K562 (cell line): ENCODE data around the gene CDPF1.

ENCODE experiments used
- ATF2 ChIP-seq: sonication (generic); formaldehyde crosslinking; IDR thresholded peaks from 2 replicates; pipeline ENCODE4 v1.8.1; 2022; ENCODE audit warnings: missing genetic modification reagents
- BRD9 ChIP-seq: fragments of 450-650 bp; IDR thresholded peaks from 2 replicates; pipeline ENCODE4 v1.6.1; 2018; ENCODE audit warnings: low read depth; ENCODE audit not compliant: partially characterized antibody
- CBX2 ChIP-seq: fragments of 200-600 bp; sonication (generic); IDR thresholded peaks from one replicate; pipeline ENCODE4 v1.6.1; 2012; ENCODE audit warnings: mild to moderate bottlenecking, low read length, inconsistent platforms; ENCODE audit not compliant: insufficient read depth, poor library complexity, severe bottlenecking
- CREB1 ChIP-seq, 2 experiments: sonication (generic) in 1 of 2; formaldehyde crosslinking in 1 of 2; IDR thresholded peaks; 2 replicates each; pipeline versions ENCODE4 v1.6.1 to v1.8.0; 2012 to 2022; ENCODE audit warnings: inconsistent platforms in 1 of 2, mild to moderate bottlenecking in 1 of 2, missing genetic modification reagents in 1 of 2, moderate library complexity in 1 of 2
- GTF2F1 ChIP-seq: IDR thresholded peaks from 2 replicates; pipeline ENCODE4 v1.6.1; 2011; ENCODE audit warnings: low read depth, low read length, improper control_type of control experiment
- HIVEP1 ChIP-seq: fragments of 250-450 bp; sonication (Bioruptor Pico); IDR thresholded peaks from 2 replicates; pipeline ENCODE4 v1.4.0; 2020; ENCODE audit warnings: mild to moderate bottlenecking
- MYC ChIP-seq, 2 experiments: fragments of 250-450 bp in 1 of 2; sonication (Bioruptor Pico) in 1 of 2; IDR thresholded peaks; 2 replicates each; pipeline versions ENCODE4 v1.5.1 to v1.6.1; 2012 to 2021; ENCODE audit warnings: low read depth in 2 of 2, borderline replicate concordance in 1 of 2, improper control_type of control experiment in 1 of 2, low read length in 1 of 2, mild to moderate bottlenecking in 1 of 2, moderate library complexity in 1 of 2
- RBFOX2 ChIP-seq: fragments of 200-400 bp; formaldehyde crosslinking; IDR thresholded peaks from 2 replicates; pipeline ENCODE4 v1.6.1; 2017; ENCODE audit warnings: low read depth, mild to moderate bottlenecking, low read length, moderate library complexity
- ZBED1 ChIP-seq: IDR thresholded peaks from 2 replicates; pipeline ENCODE4 v1.6.1; 2014
- TF ChIP-seq, protein P1 (sequence below), 3 experiments: IDR thresholded peaks in 2 of 3; conservative IDR thresholded peaks in 1 of 3; 2 replicates each; pipeline ENCODE4 v1.5.1; 2011 to 2012; ENCODE audit warnings: low read length in 3 of 3, mild to moderate bottlenecking in 3 of 3, control low read depth in 2 of 3, improper control_type of control experiment in 1 of 3, inconsistent platforms in 1 of 3, low read depth in 1 of 3, mixed read lengths in 1 of 3, moderate library complexity in 1 of 3; ENCODE audit not compliant: insufficient read depth in 2 of 3

GRCh38 chr22:46196278-46196677 is 53.8 kb downstream of the CDPF1 start:
- TF ChIP-seq HIVEP1 (CRISPR knock-in tag) = no peak
- TF ChIP-seq CREB1 (IDR thresholded peaks at IDR 0.05) = no peak
- TF ChIP-seq CREB1 (CRISPR knock-in tag; IDR thresholded peaks at IDR 0.05) = no peak
- TF ChIP-seq, protein P1, sequence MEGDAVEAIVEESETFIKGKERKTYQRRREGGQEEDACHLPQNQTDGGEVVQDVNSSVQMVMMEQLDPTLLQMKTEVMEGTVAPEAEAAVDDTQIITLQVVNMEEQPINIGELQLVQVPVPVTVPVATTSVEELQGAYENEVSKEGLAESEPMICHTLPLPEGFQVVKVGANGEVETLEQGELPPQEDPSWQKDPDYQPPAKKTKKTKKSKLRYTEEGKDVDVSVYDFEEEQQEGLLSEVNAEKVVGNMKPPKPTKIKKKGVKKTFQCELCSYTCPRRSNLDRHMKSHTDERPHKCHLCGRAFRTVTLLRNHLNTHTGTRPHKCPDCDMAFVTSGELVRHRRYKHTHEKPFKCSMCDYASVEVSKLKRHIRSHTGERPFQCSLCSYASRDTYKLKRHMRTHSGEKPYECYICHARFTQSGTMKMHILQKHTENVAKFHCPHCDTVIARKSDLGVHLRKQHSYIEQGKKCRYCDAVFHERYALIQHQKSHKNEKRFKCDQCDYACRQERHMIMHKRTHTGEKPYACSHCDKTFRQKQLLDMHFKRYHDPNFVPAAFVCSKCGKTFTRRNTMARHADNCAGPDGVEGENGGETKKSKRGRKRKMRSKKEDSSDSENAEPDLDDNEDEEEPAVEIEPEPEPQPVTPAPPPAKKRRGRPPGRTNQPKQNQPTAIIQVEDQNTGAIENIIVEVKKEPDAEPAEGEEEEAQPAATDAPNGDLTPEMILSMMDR (IDR thresholded peaks at IDR 0.05 in 2 of 3, conservative IDR thresholded peaks at IDR 0.05 in 1 of 3; ENCODE audit: insufficient read depth in 2 of 3, low read depth in 1 of 3, low read length in 3 of 3) = no peak
- TF ChIP-seq ZBED1 = no peak
- no peak for TF ChIP-seq ATF2
- TF ChIP-seq BRD9 = no peak
- no peak for TF ChIP-seq MYC (IDR thresholded peaks at IDR 0.05; ENCODE audit: low read depth, low read length)
- TF ChIP-seq MYC (CRISPR knock-in tag; IDR thresholded peaks at IDR 0.05; ENCODE audit: borderline replicate concordance, low read depth) = no peak
- no peak for TF ChIP-seq RBFOX2
- TF ChIP-seq GTF2F1 = no peak
- no peak for TF ChIP-seq CBX2
